MG63 (cell line): ENCODE measurements around the gene TSSK3. TPM values are rescaled to one million over a fixed set of nuclear protein-coding genes. Genes with fewer than 3 reads are reported as not detected.

Source experiments
- DNase-seq: peaks from one replicate; pipeline ENCODE4 v3.0.0-alpha.2; 2020
- H3K27me3 ChIP-seq: fragments of 250-450 bp; sonication (Bioruptor Pico); 2 replicates; pipeline ENCODE4 v1.5.1; 2020; ENCODE audit warnings: mild to moderate bottlenecking, moderate library complexity
- H3K36me3 ChIP-seq: fragments of 250-450 bp; sonication (Bioruptor Pico); 2 replicates; pipeline ENCODE4 v1.5.1; 2020; ENCODE audit warnings: mild to moderate bottlenecking, moderate library complexity
- H3K4me3 ChIP-seq: fragments of 250-450 bp; sonication (Bioruptor Pico); 2 replicates; pipeline ENCODE4 v1.5.1; 2020; ENCODE audit warnings: mild to moderate bottlenecking, moderate library complexity
- H3K9me3 ChIP-seq: fragments of 250-450 bp; sonication (Bioruptor Pico); 2 replicates; pipeline ENCODE4 v1.5.1; 2020; ENCODE audit warnings: mild to moderate bottlenecking, moderate library complexity
- total RNA-seq: library from RNA; depleted of rRNA; stranded (reverse); fragments of >200 nt; shearing (Covaris generic); gene quantifications from 2 replicates; pipeline ENCODE4 v1.2.3, GENCODE V29; 2014; ENCODE audit warnings: low replicate concordance

The TSSK3 gene
- total RNA-seq, 1 experiment from 2014 or later: not detected

DNA sequence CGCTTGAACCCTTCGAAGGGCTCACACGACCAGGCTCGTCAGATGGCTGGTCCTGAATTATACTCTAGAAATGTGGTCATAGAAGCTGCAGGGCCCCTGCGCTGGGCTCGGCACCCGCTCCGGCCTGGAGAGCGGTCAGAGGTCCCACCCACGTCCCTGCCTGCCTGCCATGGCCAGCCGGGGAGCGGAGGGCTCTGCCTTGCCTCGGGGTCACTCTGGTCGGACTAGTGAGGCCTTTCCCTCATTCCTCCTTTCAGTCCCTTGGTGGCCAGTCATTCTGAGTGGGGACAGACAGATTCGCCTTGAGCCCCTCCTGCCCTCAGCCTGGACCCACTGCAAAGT is 25.8 kb upstream of the TSSK3 start:
- H3K4me3 ChIP-seq: no peak overlapping the region; the same call in 1 of the 2 replicates

GRCh38 chr1:32336963-32337675 is 25.2 kb upstream of the TSSK3 start:
- H3K36me3 ChIP-seq: peaks cover 23% of the 10 kb centered on the region
- H3K27me3 ChIP-seq: no peaks in the 10 kb centered on the region
- no peak for DNase-seq
- no peak overlapping the region for H3K4me3 ChIP-seq
- no peaks in the 10 kb centered on the region for H3K9me3 ChIP-seq

More for the DNA sequence above, 25.8 kb upstream of the TSSK3 start:
- H3K9me3 ChIP-seq: no peaks in the 10 kb centered on the region
- no peak for DNase-seq
- H3K27me3 ChIP-seq: no peaks in the 10 kb centered on the region
- H3K36me3 ChIP-seq: peaks cover 23% of the 10 kb centered on the region

DNA sequence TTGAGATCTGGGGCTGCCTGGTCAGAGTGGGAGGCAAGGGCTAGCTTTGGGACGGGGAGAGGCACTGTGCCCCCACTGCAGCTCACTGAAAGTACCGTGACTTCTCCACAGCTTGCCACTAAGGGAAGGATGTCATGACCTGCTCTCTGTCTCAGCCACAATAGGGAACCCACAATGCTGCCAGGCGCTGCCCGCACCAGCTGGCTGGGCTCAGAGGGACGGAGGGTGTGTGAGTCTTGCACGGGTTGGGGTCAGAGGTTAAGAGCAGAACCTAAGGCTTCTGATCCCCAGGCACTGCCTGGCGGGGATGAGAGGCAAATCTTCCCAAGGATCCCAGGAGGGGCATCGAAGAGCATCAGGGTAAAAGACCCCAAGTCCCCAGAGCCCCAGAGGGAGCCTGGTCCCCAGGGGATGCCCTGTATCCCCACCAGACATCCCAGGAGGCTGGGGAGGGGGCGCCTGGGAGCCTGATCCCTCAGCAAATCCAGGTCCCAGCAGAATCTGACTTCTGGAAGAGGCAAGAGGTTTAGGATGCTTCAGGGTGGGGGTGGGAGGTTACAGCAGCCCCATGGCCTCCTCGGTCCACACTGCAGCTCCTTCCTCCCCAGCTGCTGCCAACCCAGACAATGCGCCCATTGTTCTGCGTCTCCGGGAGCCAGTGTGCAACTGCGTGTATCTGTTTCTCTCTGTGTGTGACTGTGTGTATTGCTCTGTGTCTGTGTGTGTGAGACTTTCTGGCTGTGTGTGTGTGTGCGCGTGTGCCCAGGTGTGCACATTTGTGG is 24.3 kb upstream of the TSSK3 start:
- DNase-seq: no peak
- Histone ChIP-seq H3K9me3 (no peaks in the 10 kb centered on the region), H3K4me3 (no peak overlapping the region), H3K36me3 (peaks cover 19% of the 10 kb centered on the region), H3K27me3 (no peaks in the 10 kb centered on the region)

DNA sequence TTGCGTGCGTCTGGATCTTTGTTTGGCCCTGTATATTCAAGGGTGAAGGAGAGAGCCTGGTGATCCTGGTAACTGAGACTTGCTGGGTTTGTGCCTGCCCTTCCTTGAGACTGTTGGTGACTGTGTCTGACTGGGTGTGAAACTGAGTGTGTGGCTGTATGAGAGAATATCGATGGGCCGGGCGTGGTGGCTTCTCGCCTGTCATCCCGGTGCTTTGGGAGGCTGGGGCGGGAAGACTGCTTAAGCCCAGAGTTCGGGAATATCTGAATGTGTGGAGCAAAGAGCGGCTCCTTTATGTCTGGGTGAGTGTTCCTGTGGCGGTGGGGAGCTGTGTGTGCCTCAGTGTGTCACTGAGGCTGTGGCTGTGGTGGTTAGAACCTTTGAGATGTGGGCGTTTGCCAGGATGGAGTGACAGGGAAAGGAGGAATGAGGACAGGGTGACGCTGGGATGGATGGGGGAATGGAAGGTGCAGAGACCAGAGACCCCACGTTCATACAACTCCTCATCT is 23.6 kb upstream of the TSSK3 start:
- no peak for DNase-seq
- Histone ChIP-seq H3K27me3 (no peaks in the 10 kb centered on the region), H3K36me3 (peaks cover 12% of the 10 kb centered on the region), H3K4me3 (no peak overlapping the region), H3K9me3 (no peaks in the 10 kb centered on the region)

DNA sequence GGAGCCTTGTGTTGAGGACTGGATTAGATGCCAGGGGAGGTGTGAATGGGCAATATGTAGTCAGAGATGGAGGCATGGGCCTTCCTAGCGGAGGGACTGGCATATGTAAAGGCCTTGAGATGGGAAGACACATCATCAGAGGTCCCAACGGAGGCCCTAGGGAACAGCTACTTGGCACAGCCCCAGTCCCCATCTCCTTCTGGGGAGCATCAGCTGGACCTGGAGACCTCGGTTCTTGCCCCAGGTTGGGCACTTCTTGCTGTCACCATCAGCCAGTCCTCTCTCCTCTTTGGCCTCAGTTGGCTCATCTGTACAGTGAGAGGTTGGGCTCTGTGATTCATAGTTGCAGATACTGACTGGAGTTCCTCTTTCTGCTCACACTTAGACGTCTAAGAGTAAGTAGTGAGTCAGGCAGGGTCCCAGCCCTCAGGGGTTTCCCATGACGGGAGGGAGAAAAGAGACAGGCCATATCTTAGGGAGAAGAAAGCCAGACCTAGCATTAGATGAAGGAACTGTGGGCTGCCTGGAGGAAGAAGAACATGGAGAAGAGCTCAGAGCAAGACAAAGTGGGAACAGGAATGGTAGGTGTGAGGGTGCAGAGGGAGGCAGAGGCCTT is 22.9 kb upstream of the TSSK3 start:
- H3K27me3 ChIP-seq: no peaks in the 10 kb centered on the region
- DNase-seq: no peak
- H3K36me3 ChIP-seq: peaks cover 5% of the 10 kb centered on the region; the same call in 1 of the 2 replicates
- H3K4me3 ChIP-seq: no peak overlapping the region
- no peaks in the 10 kb centered on the region for H3K9me3 ChIP-seq

GRCh38 chr1:32341186-32341757 is 21.1 kb upstream of the TSSK3 start:
- DNase-seq: no peak
- Histone ChIP-seq H3K9me3 (no peaks in the 10 kb centered on the region), H3K27me3 (no peaks in the 10 kb centered on the region), H3K4me3 (no peak overlapping the region), H3K36me3 (no peaks in the 10 kb centered on the region)

DNA sequence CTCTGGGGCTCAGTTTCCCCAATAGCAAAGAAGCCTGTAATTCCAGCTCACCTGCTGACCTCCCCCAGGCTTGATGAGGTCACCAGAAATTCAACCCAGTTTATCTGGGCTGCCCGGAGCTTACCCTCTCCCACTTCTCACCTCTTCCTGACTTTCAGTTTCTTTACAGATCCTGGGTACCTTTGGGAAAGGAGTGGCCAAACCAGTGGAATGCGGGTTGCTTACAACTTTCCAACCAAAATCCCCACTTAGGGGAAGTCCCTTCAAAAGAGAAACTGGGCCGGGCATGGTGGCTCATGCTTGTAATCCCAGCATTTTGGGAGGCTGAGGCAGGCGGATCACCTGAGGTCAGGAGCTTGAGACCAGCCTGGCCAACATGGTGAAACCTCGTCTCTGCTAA is 20.4 kb upstream of the TSSK3 start:
- no peaks in the 10 kb centered on the region for H3K27me3 ChIP-seq
- no peaks in the 10 kb centered on the region for H3K9me3 ChIP-seq
- no peak for DNase-seq
- H3K4me3 ChIP-seq: no peak overlapping the region
- H3K36me3 ChIP-seq: no peaks in the 10 kb centered on the region

DNA sequence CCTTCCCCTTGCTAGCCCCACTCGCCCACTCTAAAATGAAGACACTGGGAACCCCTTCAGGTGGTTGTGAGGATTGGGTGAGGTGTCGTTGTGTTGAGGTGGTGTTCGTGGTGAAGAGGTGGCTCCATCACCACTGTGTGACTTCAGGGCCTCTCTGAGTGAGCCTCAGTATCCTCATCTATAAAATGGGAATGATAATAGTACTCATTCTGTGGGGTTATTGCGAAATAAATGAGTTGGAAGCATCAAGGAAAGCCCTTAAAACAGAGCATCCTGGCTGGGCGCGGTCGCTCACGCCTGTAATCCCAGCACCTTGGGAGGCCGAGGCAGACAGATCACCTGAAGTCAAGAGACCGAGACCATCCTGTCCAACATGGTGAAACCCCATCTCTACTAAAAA is 19.6 kb upstream of the TSSK3 start:
- H3K9me3 ChIP-seq: no peaks in the 10 kb centered on the region
- H3K4me3 ChIP-seq: no peak overlapping the region
- H3K36me3 ChIP-seq: no peaks in the 10 kb centered on the region
- H3K27me3 ChIP-seq: no peaks in the 10 kb centered on the region
- DNase-seq: no peak

DNA sequence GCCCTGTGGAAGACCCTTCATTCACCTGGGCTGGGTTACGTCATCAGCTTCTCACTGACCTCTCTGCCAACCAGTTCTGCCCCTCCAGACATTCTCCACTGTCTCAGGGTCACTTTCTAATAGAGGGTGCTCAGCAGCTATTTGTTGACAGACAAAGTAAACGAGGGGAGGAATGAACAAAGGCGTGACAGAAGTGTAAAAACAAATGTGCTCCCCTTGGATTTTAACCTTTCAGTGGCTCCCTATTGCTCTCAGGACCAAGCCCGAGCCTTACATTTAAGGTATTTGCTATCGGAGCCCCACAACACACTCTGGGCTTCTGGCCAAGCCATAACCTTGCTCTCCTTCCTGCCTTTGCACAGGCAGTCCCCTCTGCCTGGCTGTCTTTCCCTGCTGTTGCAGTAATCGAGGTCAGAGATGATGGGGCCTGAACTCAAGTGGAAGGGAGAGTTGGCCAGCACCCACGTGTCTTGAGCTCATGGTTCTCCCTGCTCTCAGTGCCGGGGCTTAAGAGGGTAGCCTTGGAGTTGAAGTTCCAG is 17.0 kb upstream of the TSSK3 start:
- no peaks in the 10 kb centered on the region for H3K36me3 ChIP-seq
- H3K4me3 ChIP-seq: no peak overlapping the region
- no peaks in the 10 kb centered on the region for H3K9me3 ChIP-seq
- DNase-seq: no peak
- H3K27me3 ChIP-seq: no peaks in the 10 kb centered on the region

DNA sequence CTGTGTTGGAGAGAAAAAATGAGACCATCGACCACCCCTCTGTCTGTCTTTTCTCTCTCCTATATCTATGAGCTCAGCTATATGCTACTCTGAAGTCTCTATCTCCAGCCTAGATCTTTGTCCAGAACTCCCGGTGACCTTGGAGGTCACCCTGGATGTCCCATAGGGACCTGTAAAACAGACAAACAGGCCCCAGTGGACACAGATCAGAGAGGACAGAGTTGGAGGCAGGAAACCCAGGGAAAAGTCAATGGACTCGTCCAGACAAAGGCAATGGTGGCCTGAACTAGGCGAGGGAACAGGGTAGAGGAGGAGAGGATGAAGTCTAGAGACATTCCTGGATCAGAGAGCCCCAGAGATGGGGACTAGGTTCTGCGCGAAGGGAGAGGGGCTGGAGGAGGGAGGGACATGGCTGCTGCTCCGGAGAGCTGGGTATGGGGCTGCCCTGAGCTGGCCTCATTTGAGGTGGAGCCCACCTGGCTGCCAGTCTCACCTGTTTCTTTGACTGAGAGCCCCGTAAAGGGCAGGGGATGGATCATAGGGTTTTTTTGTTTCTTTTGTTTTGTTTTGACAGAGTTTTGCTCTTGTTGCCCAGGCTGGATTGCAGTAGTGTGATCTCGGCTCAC is 15.7 kb upstream of the TSSK3 start:
- H3K36me3 ChIP-seq: no peaks in the 10 kb centered on the region
- H3K27me3 ChIP-seq: no peaks in the 10 kb centered on the region
- DNase-seq: no peak
- no peak overlapping the region for H3K4me3 ChIP-seq
- H3K9me3 ChIP-seq: no peaks in the 10 kb centered on the region

DNA sequence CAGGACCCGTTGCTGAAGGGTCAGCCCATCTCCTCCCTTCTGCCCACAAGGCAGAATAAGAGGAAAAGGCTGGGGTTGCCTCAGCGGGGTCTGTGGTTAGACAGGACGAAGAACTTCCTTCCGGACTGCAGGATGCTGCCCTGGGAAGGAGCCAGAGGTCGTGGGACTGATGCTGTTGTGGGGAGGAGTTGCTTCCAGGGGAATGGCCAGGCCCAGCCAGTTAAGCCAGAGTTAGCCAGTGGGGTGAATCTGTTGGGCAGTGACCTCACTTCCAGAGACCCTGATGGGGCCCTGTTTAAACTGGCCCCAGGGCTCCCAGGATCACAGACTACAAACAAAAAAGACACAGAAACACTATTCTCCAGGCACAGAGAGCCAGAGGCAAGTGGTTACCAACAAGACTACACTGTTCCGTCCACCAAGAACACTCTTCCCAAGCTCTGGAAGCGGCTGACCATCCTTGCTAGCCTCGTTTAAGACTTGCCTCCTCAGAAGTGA is 13.1 kb upstream of the TSSK3 start:
- Histone ChIP-seq H3K27me3 (no peaks in the 10 kb centered on the region), H3K4me3 (no peak overlapping the region), H3K9me3 (no peaks in the 10 kb centered on the region), H3K36me3 (no peaks in the 10 kb centered on the region)
- no peak for DNase-seq

GRCh38 chr1:32350785-32351398 is 11.4 kb upstream of the TSSK3 start:
- H3K9me3 ChIP-seq: no peaks in the 10 kb centered on the region

DNA sequence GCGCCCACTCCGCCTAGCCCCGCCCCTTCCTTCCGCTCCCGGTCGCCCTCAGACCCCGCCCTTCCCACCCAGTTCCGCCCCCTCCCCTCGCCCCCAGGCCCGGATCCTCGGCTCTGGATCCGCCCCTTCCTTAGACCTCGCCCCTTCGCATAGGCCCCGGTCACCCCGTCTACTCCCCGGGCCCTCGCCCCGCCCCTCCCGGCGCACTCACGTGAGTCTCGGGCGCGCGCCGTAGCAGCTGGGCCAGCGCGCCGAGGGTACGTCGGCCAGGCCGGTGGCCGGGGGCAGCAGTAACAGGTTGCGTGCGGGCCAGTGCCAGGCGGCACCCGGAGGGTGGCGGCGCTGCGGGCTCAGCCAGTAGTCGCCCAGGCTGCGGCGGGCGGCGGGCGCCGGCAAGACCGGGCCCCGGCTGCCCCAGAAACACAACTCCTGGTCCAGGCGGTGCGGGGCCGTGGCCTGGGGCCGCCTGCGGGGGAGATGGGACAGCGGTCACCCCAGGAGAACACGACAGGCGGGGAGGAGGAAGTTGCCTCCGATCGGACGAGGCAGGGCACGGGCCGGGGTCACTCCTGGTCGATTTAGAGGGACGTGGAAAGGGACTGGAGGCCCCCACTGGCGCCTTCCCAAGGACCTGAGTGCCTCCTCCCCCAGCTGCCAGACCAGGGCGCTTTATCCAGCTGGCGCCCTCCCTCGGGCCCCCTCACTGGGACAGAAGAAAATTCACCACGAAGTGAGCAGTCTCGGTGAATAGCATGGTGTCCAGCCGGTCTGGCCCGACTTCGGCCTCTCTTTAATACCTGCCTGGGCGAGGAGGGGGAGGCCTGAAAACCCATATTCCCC is 10.7 kb upstream of the TSSK3 start:
- Histone ChIP-seq H3K27me3 (no peaks in the 10 kb centered on the region), H3K36me3 (no peaks in the 10 kb centered on the region), H3K4me3 (peak overlapping the region; percentile 56), H3K9me3 (no peaks in the 10 kb centered on the region)
- DNase-seq: peak; percentile 94

More at GRCh38 chr1:32350785-32351398, 11.4 kb upstream of the TSSK3 start:
- Histone ChIP-seq H3K36me3 (no peaks in the 10 kb centered on the region), H3K4me3 (peak overlapping the region; percentile 56), H3K27me3 (no peaks in the 10 kb centered on the region)
- no peak for DNase-seq

DNA sequence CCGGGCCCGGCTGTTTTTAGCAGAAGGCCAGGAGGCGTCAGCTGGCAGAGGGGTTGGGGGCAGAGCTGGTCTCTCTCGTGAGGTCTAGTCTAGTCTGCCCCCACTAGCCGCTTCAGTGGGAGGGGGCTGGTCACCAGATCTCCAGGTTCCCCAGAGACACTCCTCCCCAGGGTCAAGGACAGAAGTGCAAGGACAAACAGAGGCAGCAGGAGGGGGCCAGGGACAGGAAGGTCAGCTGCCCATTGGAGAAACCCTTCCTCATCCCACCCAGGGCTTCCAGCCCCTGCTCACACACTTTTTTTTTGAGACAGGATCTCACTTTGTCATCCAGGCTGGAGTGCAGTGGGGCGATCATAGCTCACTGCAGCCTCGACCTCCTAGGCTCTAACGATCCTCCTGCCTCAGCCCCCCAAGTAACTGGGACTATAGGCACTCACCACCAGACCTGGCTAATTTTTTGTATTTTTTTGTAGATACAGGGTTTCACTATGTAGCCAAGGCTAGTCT is 10.0 kb upstream of the TSSK3 start:
- Histone ChIP-seq H3K36me3 (no peaks in the 10 kb centered on the region), H3K9me3 (no peaks in the 10 kb centered on the region), H3K4me3 (peak overlapping the region; percentile 56), H3K27me3 (no peaks in the 10 kb centered on the region)
- no peak for DNase-seq

GRCh38 chr1:32352831-32353383 is 9.4 kb upstream of the TSSK3 start:
- Histone ChIP-seq H3K27me3 (no peaks in the 10 kb centered on the region), H3K4me3 (no peak overlapping the region), H3K36me3 (no peaks in the 10 kb centered on the region), H3K9me3 (no peaks in the 10 kb centered on the region)
- peak; percentile 38 for DNase-seq
